Neuronal stem cell (in vitro differentiated cells): ENCODE measurements around the gene PAPOLB. TPM values are rescaled to one million over a fixed set of nuclear protein-coding genes. Genes with fewer than 3 reads are reported as not detected.
A peak's percentile ranks its signal among the peaks of the same experiment; 100 is the strongest.

Source experiments
- DNase-seq: peaks from one replicate; pipeline ENCODE4 v3.0.0-alpha.2; 2013; ENCODE audit warnings: low spot score
- H2AFZ ChIP-seq: one replicate; pipeline ENCODE4 v1.6.1; 2013; ENCODE audit warnings: mild to moderate bottlenecking, low read length, inconsistent platforms
- H2AK5ac ChIP-seq: 2 replicates; pipeline ENCODE4 v1.6.1; 2013; ENCODE audit warnings: low read depth, mild to moderate bottlenecking, inconsistent platforms, low read length, moderate library complexity, mixed read lengths
- H2BK120ac ChIP-seq: 2 replicates; pipeline ENCODE4 v1.6.1; 2013; ENCODE audit warnings: low read depth, mild to moderate bottlenecking, inconsistent platforms, low read length, moderate library complexity, mixed read lengths
- H2BK12ac ChIP-seq: one replicate; pipeline ENCODE4 v1.6.1; 2013; ENCODE audit warnings: low read length, inconsistent platforms
- H2BK15ac ChIP-seq: 2 replicates; pipeline ENCODE4 v1.6.1; 2013; ENCODE audit warnings: mild to moderate bottlenecking, low read length, inconsistent platforms, mixed read lengths
- H2BK5ac ChIP-seq: one replicate; pipeline ENCODE4 v1.6.1; 2013; ENCODE audit warnings: inconsistent platforms, mild to moderate bottlenecking, low read length, moderate library complexity
- H3K14ac ChIP-seq: one replicate; pipeline ENCODE4 v1.6.1; 2013; ENCODE audit warnings: low read length, inconsistent platforms
- H3K18ac ChIP-seq: 2 replicates; pipeline ENCODE4 v1.6.1; 2013; ENCODE audit warnings: low read length, inconsistent platforms
- H3K23ac ChIP-seq: 2 replicates; pipeline ENCODE4 v1.6.1; 2013; ENCODE audit warnings: low read depth, mild to moderate bottlenecking, mixed read lengths, low read length, inconsistent platforms; ENCODE audit not compliant: poor library complexity
- H3K27ac ChIP-seq: replicated peaks from 3 replicates; pipeline ENCODE4 v1.5.1; 2013; ENCODE audit warnings: low read length, inconsistent platforms
- H3K27me3 ChIP-seq, 3 experiments: 2 replicates each; pipeline ENCODE4 v1.6.1; 2013; ENCODE audit warnings: low read length in 3 of 3, mild to moderate bottlenecking in 2 of 3, inconsistent platforms in 1 of 3, low read depth in 1 of 3, mixed read lengths in 1 of 3, moderate library complexity in 1 of 3; ENCODE audit not compliant: control insufficient read depth in 3 of 3, insufficient read depth in 3 of 3
- H3K36me3 ChIP-seq, 2 donors: replicated peaks in 1 of 2; 2 replicates each; pipeline ENCODE4 v1.6.1; 2013; ENCODE audit warnings: low read length in 2 of 2; ENCODE audit not compliant: control insufficient read depth in 2 of 2, insufficient read depth in 2 of 2
- H3K4ac ChIP-seq: 2 replicates; pipeline ENCODE4 v1.6.1; 2013; ENCODE audit warnings: inconsistent platforms, mild to moderate bottlenecking, low read length, moderate library complexity
- H3K4me1 ChIP-seq, 2 donors: 1 replicate in 1 of 2; 2 replicates in 1 of 2; pipeline ENCODE4 v1.6.1; 2013; ENCODE audit warnings: low read length in 2 of 2, low read depth in 1 of 2; ENCODE audit not compliant: control insufficient read depth in 2 of 2, insufficient read depth in 1 of 2
- H3K4me2 ChIP-seq: one replicate; pipeline ENCODE4 v1.6.1; 2013; ENCODE audit warnings: mild to moderate bottlenecking, low read length, inconsistent platforms; ENCODE audit not compliant: insufficient read depth, poor library complexity, severe bottlenecking
- H3K4me3 ChIP-seq, 2 donors: 2 replicates each; pipeline ENCODE4 v1.5.1; 2013; ENCODE audit warnings: low read length in 2 of 2, mild to moderate bottlenecking in 2 of 2, inconsistent platforms in 1 of 2, moderate library complexity in 1 of 2
- H3K79me1 ChIP-seq: one replicate; pipeline ENCODE4 v1.6.1; 2013; ENCODE audit warnings: low read depth, mild to moderate bottlenecking, inconsistent platforms, low read length, moderate library complexity
- H3K9ac ChIP-seq: one replicate; pipeline ENCODE4 v1.6.1; 2013; ENCODE audit warnings: mild to moderate bottlenecking, low read depth, low read length, inconsistent platforms; ENCODE audit not compliant: poor library complexity
- H3K9me3 ChIP-seq, 2 donors: replicated peaks in 1 of 2; 2 replicates each; pipeline versions ENCODE3 to v1.6.1; 2013; ENCODE audit warnings: low read length in 2 of 2, mild to moderate bottlenecking in 2 of 2, inconsistent platforms in 1 of 2, low read depth in 1 of 2, mixed read lengths in 1 of 2, moderate library complexity in 1 of 2; ENCODE audit not compliant: control insufficient read depth in 2 of 2, insufficient read depth in 1 of 2
- H4K8ac ChIP-seq: one replicate; pipeline ENCODE4 v1.6.1; 2013; ENCODE audit warnings: low read depth, mild to moderate bottlenecking, inconsistent platforms, low read length, moderate library complexity
- H4K91ac ChIP-seq: one replicate; pipeline ENCODE4 v1.6.1; 2013; ENCODE audit warnings: low read length, low read depth, mild to moderate bottlenecking, inconsistent platforms; ENCODE audit not compliant: poor library complexity
- WGBS, 2 donors: extraction: QIAGEN DNeasy Blood & Tissue Kit; methylation state at CpG; one replicate each; pipeline ENCODE4 v1.1.7; 2013; ENCODE audit warnings: missing lambda C conversion rate in 2 of 2, mixed read lengths in 1 of 2; ENCODE audit not compliant: insufficient read length in 2 of 2, insufficient replicate concordance in 1 of 2; ENCODE audit errors: extremely low coverage in 2 of 2; 5-methylcytosine and 5-hydroxymethylcytosine counted together
- polyA plus RNA-seq, 2 experiments: library from polyadenylated mRNA; stranded (reverse); fragments of 200-250 nt; gene quantifications; one replicate each; pipeline ENCODE4 v1.2.3, GENCODE V29; 2013

The PAPOLB gene
- not detected for polyA plus RNA-seq (2013, experiment 1 of 2)
- polyA plus RNA-seq (2013, experiment 2 of 2): 0.01 TPM

GRCh38 chr7:4861673-4862072 lies at the start of gene PAPOLB:
Gene PAPOLB, minus strand, starts transcription at chr7:4862030. Its CDS starts 220 bp downstream, at chr7:4861810.
- H2BK15ac ChIP-seq: no peak within 1 kb of the TSS
- H3K4ac ChIP-seq: no peak within 1 kb of the TSS
- H2BK120ac ChIP-seq: no peak within 1 kb of the TSS
- no peak within 1 kb of the TSS for H3K4me2 ChIP-seq
- no peak within 1 kb of the TSS for H3K27ac ChIP-seq
- no peak within 1 kb of the TSS for H4K8ac ChIP-seq
- no peak within 1 kb of the TSS for H3K23ac ChIP-seq
- no peaks in the 10 kb centered on the region for H3K27me3 ChIP-seq
- H3K14ac ChIP-seq: no peak within 1 kb of the TSS
- no peak within 1 kb of the TSS for H3K18ac ChIP-seq
- no peaks in the 10 kb centered on the region for H3K36me3 ChIP-seq
- no peak within 1 kb of the TSS for H2BK5ac ChIP-seq
- H3K9me3 ChIP-seq: peaks cover 5 to 15% of the 10 kb centered on the region in 2 donors
- no CpG with 5 or more reads among the region's 46 CpGs for WGBS, 2 donors
- H2BK12ac ChIP-seq: no peak within 1 kb of the TSS
- no peak within 1 kb of the TSS for H3K9ac ChIP-seq
- no peaks in the 10 kb centered on the region for H3K79me1 ChIP-seq
- no peaks in the 10 kb centered on the region for H3K4me1 ChIP-seq
- H2AK5ac ChIP-seq: no peak within 1 kb of the TSS
- H3K4me3 ChIP-seq: peak within 1 kb of the TSS in 1 of 2 donors; percentile 35
- H4K91ac ChIP-seq: no peak within 1 kb of the TSS
- DNase-seq: no peak
- H2AFZ ChIP-seq: no peak within 1 kb of the TSS

GRCh38 chr7:4911111-4911828 lies 49.4 kb upstream of the PAPOLB start:
- WGBS, 2 donors: no CpG with 5 or more reads among the region's 20 CpGs
- peak overlapping the region; percentile 23 for H3K4ac ChIP-seq
- H3K4me1 ChIP-seq: no peaks in the 10 kb centered on the region
- H3K14ac ChIP-seq: no peak overlapping the region
- no peak overlapping the region for H3K23ac ChIP-seq
- peak overlapping the region; percentile 30 for H3K9ac ChIP-seq
- H3K36me3 ChIP-seq: no peaks in the 10 kb centered on the region
- H3K4me2 ChIP-seq: no peak overlapping the region
- H3K9me3 ChIP-seq: peaks cover 0 to 2% of the 10 kb centered on the region in 2 donors
- no peak overlapping the region for H3K27ac ChIP-seq
- H2AFZ ChIP-seq: no peak overlapping the region
- H4K8ac ChIP-seq: no peak overlapping the region
- no peak overlapping the region for H2BK5ac ChIP-seq
- H3K79me1 ChIP-seq: no peaks in the 10 kb centered on the region
- no peak overlapping the region for H3K4me3 ChIP-seq
- no peak for DNase-seq
- no peak overlapping the region for H4K91ac ChIP-seq
- no peak overlapping the region for H3K18ac ChIP-seq
- H2BK12ac ChIP-seq: no peak overlapping the region
- no peak overlapping the region for H2BK15ac ChIP-seq
- H3K27me3 ChIP-seq: no peaks in the 10 kb centered on the region
- H2BK120ac ChIP-seq: no peak overlapping the region
- H2AK5ac ChIP-seq: no peak overlapping the region

- Histone ChIP-seq H3K9ac (peak overlapping the region; percentile 16), H3K18ac (no peak overlapping the region), H2BK15ac (no peak overlapping the region), H3K4me3 (no peak overlapping the region), H2BK5ac (peak overlapping the region; percentile 57), H2AK5ac (no peak overlapping the region), H2BK120ac (no peak overlapping the region), H4K8ac (no peak overlapping the region), H3K27me3 (peaks cover 0 to 6% (median 0%) of the 10 kb centered on the region in 3 experiments), H3K27ac (no peak overlapping the region), H3K36me3 (no peaks in the 10 kb centered on the region), H2BK12ac (no peak overlapping the region), H2AFZ (no peak overlapping the region), H3K4me1 (no peaks in the 10 kb centered on the region), H3K23ac (no peak overlapping the region), H3K9me3 (peaks cover 0 to 2% of the 10 kb centered on the region in 2 donors), H4K91ac (no peak overlapping the region), H3K14ac (peak overlapping the region; percentile 44), H3K79me1 (no peaks in the 10 kb centered on the region), H3K4me2 (no peak overlapping the region), H3K4ac (peak overlapping the region; percentile 25)
- DNase-seq: no peak
- no CpG with 5 or more reads among the region's 1 CpG for WGBS, 2 donors
Observed at GRCh38 chr7:4906682-4907081, 44.9 kb upstream of the PAPOLB start.

GRCh38 chr7:4905171-4905570 lies 43.3 kb upstream of the PAPOLB start:
- Histone ChIP-seq H2BK15ac (no peak overlapping the region), H2BK120ac (no peak overlapping the region), H2AFZ (no peak overlapping the region)

More at GRCh38 chr7:4905171-4905570, 43.3 kb upstream of the PAPOLB start:
- H2BK12ac ChIP-seq: no peak overlapping the region
- no peak overlapping the region for H3K4ac ChIP-seq
- no peak overlapping the region for H2BK5ac ChIP-seq
- no peak overlapping the region for H3K4me2 ChIP-seq
- H3K27ac ChIP-seq: no peak overlapping the region
- H3K9ac ChIP-seq: no peak overlapping the region
- no peaks in the 10 kb centered on the region for H3K4me1 ChIP-seq
- no peak overlapping the region for H4K8ac ChIP-seq
- H3K27me3 ChIP-seq: peaks cover 0 to 6% (median 0%) of the 10 kb centered on the region in 3 experiments
- no peak overlapping the region for H3K4me3 ChIP-seq
- no peak overlapping the region for H3K18ac ChIP-seq
- no peak overlapping the region for H2AK5ac ChIP-seq
- H3K23ac ChIP-seq: no peak overlapping the region
- H4K91ac ChIP-seq: no peak overlapping the region
- no peaks in the 10 kb centered on the region for H3K79me1 ChIP-seq
- WGBS, 2 donors: no CpG with 5 or more reads among the region's 1 CpG
- H3K14ac ChIP-seq: no peak overlapping the region
- no peak for DNase-seq
- peaks cover 0 to 2% of the 10 kb centered on the region in 2 donors for H3K9me3 ChIP-seq
- H3K36me3 ChIP-seq: no peaks in the 10 kb centered on the region
